Caco-2 (cell line): ENCODE results near the gene ACOT7. TPM values are rescaled to one million over a fixed set of nuclear protein-coding genes. Genes with fewer than 3 reads are reported as not detected.

Experiments
- BruUV-seq: library from RNA; stranded (reverse); fragments of 400-500 nt; replicated peaks from 2 replicates; lab custom pipeline; 2021; lab: Mats Ljungman, UMichigan
- CTCF ChIA-PET: fragments of 300-600 bp; sonication (Branson Sonifier 250); formaldehyde crosslinking; loops from one replicate; lab custom pipeline; 2022; ENCODE audit warnings: antibody characterized with exemption; lab: Charles Lee
- POLR2A ChIA-PET: fragments of 300-600 bp; sonication (Branson Sonifier 250); formaldehyde crosslinking; loops from one replicate; lab custom pipeline; 2022; ENCODE audit warnings: antibody characterized with exemption; lab: Charles Lee
- DNase-seq, 2 experiments: peaks; one replicate each; pipeline versions ENCODE4 v3.0.0 to v3.0.0-alpha.2; 2020 to 2022
- H3K27me3 ChIP-seq: replicated peaks from 2 replicates; pipeline ENCODE4 v1.6.0; 2011; ENCODE audit warnings: low read length; ENCODE audit not compliant: control insufficient read depth, insufficient read depth
- H3K36me3 ChIP-seq: 2 replicates; pipeline ENCODE4 v1.5.1; 2011; ENCODE audit warnings: low read length; ENCODE audit not compliant: control insufficient read depth, insufficient read depth
- H3K4me1 ChIP-seq: fragments of 250-450 bp; sonication (Bioruptor Pico); 2 replicates; pipeline ENCODE4 v1.5.1; 2020; ENCODE audit warnings: mild to moderate bottlenecking
- H3K4me3 ChIP-seq: 2 replicates; pipeline ENCODE4 v1.5.1; 2011; ENCODE audit warnings: low read depth, mild to moderate bottlenecking, control low read depth, low read length
- H3K9me3 ChIP-seq: fragments of 250-450 bp; sonication (Bioruptor Pico); 2 replicates; pipeline ENCODE4 v1.5.1; 2020; ENCODE audit warnings: mild to moderate bottlenecking, moderate library complexity
- H3K27ac Mint-ChIP-seq: one replicate; pipeline ENCODE4 v1.8.0; 2022; ENCODE audit warnings: mixed read lengths; ENCODE audit not compliant: unreplicated experiment
- H3K27me3 Mint-ChIP-seq: one replicate; pipeline ENCODE4 v1.8.0; 2022; ENCODE audit warnings: mixed read lengths; ENCODE audit not compliant: insufficient read depth, unreplicated experiment
- H3K36me3 Mint-ChIP-seq: one replicate; pipeline ENCODE4 v1.8.0; 2022; ENCODE audit warnings: mild to moderate bottlenecking, mixed read lengths; ENCODE audit not compliant: insufficient read depth, unreplicated experiment
- H3K4me1 Mint-ChIP-seq: one replicate; pipeline ENCODE4 v1.8.0; 2022; ENCODE audit warnings: low read depth, mixed read lengths; ENCODE audit not compliant: unreplicated experiment
- H3K4me3 Mint-ChIP-seq: one replicate; pipeline ENCODE4 v1.8.0; 2022; ENCODE audit warnings: mild to moderate bottlenecking, moderate library complexity, mixed read lengths; ENCODE audit not compliant: unreplicated experiment
- H3K9me3 Mint-ChIP-seq: one replicate; pipeline ENCODE4 v1.8.0; 2022; ENCODE audit warnings: mixed read lengths; ENCODE audit not compliant: unreplicated experiment
- CTCF ChIP-seq, 2 experiments: fragments of 200-600 bp in 1 of 2; IDR thresholded peaks; 1 replicate in 1 of 2; 2 replicates in 1 of 2; pipeline versions ENCODE4 v1.5.1 to v1.8.0; 2011 to 2022; ENCODE audit warnings: antibody characterized with exemption in 1 of 2, control low read depth in 1 of 2, inconsistent platforms in 1 of 2, low read depth in 1 of 2, low read length in 1 of 2, mild to moderate bottlenecking in 1 of 2, moderate library complexity in 1 of 2; ENCODE audit not compliant: insufficient read depth in 1 of 2, severe bottlenecking in 1 of 2, unreplicated experiment in 1 of 2
- intact Hi-C: fragments of 100-400 bp; cut with micrococcal nuclease; formaldehyde crosslinking; loops from one replicate; pipeline ENCODE4 v1.10.0; 2022; ENCODE audit not compliant: unreplicated experiment
- total RNA-seq: library from RNA; stranded (reverse); gene quantifications from 2 replicates; pipeline ENCODE4 v1.2.3, GENCODE V29; 2022

The ACOT7 gene
- total RNA-seq, 1 experiment from 2014 or later = 221 TPM

DNA sequence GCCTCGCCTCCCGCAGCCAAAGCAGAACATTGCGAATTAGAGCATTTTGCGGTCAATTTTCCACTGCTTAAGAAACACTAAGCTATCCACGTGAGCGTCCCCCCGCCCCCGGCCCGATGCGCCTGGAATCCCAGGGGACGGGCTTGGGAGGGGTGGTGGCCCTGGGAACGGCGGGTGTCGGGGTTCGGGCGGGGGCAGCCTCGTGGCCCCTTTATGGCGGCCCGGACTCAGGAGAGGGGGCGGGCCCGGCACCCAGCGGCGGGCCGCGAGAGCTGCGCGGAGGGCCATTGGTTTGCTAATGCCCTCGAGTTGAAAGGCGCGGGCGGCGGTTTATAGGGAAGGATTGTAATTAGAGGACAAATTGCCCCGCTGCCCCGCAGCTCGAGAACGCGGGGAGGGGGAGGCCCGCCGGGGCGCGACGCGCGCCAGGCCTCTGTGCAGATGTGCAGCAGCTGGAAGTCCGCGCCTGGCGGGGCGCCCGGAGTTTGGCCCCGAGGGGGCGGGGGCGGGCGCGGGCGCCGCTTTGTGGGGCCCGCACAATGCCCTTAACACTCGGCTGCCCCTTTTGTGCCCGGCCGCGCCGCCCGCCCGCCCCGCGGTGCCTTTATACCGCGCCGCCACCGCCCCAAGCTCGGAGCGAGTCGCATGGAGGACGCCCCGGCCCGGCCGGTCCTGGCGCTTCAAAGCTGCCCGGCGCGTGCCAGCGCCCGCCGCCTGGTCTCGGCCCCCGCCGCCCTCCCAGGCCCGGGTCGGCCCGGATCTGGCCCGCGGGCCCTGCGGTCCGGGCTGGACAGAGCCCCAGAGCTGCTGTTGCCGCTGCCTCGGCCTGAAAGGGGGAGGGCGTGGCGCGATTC is 151.5 kb downstream of the ACOT7 start:
- H3K27ac Mint-ChIP-seq = no peak overlapping the region
- H3K9me3 Mint-ChIP-seq = no peaks in the 10 kb centered on the region
- intact Hi-C loops = no loop called here
- Histone ChIP-seq H3K9me3 (no peaks in the 10 kb centered on the region), H3K4me1 (0 out of 2 replicates have a peak, but pooled peaks cover 17% of the 10 kb centered on the region), H3K4me3 (no peak overlapping the region), H3K36me3 (no peaks in the 10 kb centered on the region), H3K27me3 (no peaks in the 10 kb centered on the region)
- no peak overlapping the region for H3K4me3 Mint-ChIP-seq
- BruUV-seq = no TSS peak
- ChIA-PET CTCF (interaction anchor here (0.6 kb wide), 1 partner anchor 9 kb away, joined by 8 read pairs; no protein-coding TSS in a partner anchor), POLR2A (no interaction called here)
- DNase-seq = no peak
- peaks cover 5% of the 10 kb centered on the region for H3K36me3 Mint-ChIP-seq
- H3K4me1 Mint-ChIP-seq = peaks cover 5% of the 10 kb centered on the region
- TF ChIP-seq CTCF (IDR thresholded peaks at IDR 0.05; ENCODE audit: insufficient read depth in 1 of 2, low read depth in 1 of 2, low read length in 1 of 2, severe bottlenecking in 1 of 2, unreplicated experiment in 1 of 2) = no peak
- peaks cover 7% of the 10 kb centered on the region for H3K27me3 Mint-ChIP-seq

DNA sequence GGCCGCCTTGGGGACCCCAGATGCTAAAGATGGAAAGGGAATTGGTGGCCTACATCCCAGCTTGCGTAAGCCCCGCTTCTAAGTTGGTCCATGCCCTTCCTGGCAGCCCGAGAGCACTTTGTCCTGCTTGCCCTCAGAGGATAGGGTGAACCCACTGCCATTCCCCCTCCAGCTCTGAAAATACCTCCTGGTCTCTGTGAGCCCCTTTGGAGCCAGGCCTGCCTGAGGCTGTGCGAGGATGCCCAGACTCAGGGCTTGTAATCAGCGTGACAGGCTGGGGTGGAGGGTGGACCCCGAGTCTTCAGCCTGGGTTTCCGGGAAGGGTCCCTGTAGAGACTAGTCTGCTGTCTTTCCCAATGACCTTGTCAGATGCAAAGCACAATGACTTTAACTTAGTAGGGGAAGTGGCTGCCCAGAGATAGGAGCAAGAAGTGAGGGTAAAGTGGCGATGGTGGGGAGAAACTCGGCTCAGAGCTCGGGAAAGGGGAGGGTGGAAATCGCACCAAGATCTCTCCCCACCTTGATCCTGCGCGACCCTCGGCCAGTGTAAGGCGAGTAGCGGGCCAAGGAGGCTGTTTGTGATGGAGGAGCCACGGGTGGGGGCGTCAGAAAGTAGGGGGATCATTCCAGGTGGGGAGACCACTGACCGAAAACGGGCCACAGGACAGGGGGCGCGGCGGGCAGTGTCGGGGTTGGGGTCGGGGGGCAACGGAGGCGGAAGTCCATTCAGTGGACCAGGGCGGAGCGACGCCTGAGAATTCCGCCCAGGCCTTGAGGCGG is 152.3 kb downstream of the ACOT7 start:
- Histone ChIP-seq H3K27me3 (no peaks in the 10 kb centered on the region), H3K4me1 (0 out of 2 replicates have a peak, but pooled peaks cover 10% of the 10 kb centered on the region), H3K4me3 (no peak overlapping the region), H3K36me3 (no peaks in the 10 kb centered on the region), H3K9me3 (no peaks in the 10 kb centered on the region)
- H3K27ac Mint-ChIP-seq = no peak overlapping the region
- peaks cover 7% of the 10 kb centered on the region for H3K27me3 Mint-ChIP-seq
- no peak for TF ChIP-seq CTCF (IDR thresholded peaks at IDR 0.05; ENCODE audit: insufficient read depth in 1 of 2, low read depth in 1 of 2, low read length in 1 of 2, severe bottlenecking in 1 of 2, unreplicated experiment in 1 of 2)
- no peaks in the 10 kb centered on the region for H3K36me3 Mint-ChIP-seq
- H3K4me3 Mint-ChIP-seq = peak overlapping the region; percentile 53
- peaks cover 5% of the 10 kb centered on the region for H3K4me1 Mint-ChIP-seq
- no peak for DNase-seq
- no peaks in the 10 kb centered on the region for H3K9me3 Mint-ChIP-seq
- intact Hi-C loops = no loop called here
- no TSS peak for BruUV-seq
- POLR2A ChIA-PET = no interaction called here
- CTCF ChIA-PET = no interaction called here
